Stromal cell of bone marrow (primary cell): ENCODE data around the gene SEPTIN7.

Source experiments
- DNase-seq: peaks from one replicate; pipeline ENCODE4 v3.0.0-alpha.2; 2012; ENCODE audit warnings: low read depth

The SEPTIN7 gene

DNA sequence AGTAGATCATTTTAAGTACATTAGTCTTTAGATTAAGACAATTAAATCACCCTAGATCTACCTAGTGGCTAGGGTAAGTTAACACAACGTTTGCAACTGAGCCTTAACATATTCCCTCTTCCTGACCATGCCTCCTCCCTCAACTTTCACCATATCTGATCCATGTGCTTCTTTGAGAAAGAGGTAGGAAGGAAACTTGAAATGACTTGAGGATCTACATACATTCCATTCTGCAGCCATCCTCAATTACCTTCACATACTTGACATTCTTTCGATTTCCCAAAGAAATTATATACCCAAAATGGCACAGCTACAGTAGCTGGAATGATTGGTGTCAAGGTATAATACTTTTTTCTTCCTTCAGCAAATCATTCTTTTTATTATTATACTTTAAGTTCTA lies 12.9 kb upstream of the SEPTIN7 start:
- DNase-seq = no peak

DNA sequence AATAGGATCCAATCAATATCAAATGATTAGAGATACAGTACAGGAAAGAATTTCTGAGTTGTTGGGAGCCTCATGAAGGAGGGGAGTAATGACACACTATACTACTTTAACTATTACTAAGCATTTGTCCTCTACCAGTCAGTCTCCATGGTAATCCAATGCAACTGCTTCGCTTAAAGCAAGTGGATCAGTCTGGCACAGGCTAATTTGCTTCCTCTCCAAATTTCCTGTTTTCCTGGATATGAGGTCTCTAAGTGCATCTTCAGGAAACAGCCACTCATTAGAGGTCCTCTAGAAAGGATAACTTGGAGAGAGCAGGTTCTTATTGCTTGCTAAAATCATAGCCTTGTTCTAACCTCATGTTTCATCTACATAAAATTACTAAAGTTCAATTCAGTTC lies 8.4 kb upstream of the SEPTIN7 start:
- DNase-seq = no peak

DNA sequence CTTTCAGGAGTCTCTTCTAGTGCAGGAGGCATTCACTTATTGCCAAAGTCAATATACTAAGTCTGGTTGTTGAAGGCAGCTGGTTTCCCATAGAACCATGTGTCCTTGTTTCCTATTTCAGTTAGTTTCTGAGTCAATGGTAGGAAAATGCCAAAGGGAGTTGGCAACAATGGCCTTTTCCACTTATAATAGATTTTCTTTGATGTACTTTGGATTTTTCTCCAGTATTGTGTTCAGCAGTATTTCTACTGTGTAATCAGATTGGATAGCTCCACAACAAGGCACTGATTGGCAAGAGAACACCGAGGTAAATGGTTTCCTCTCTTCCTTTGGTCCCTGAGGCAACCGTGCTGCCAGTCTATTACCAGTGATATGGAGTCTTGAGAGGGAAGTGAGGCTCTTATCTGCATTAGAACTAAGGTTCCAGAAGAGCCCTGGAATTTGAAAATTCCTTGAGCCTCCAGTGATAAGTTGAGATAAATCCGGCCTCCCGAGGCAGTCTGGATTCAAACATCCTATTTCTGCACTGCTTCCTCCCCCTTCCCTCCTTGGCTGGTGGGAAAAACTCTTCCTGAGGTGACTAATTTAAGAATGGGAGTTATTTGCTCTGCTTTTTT lies 7.9 kb upstream of the SEPTIN7 start:
- DNase-seq = peak; percentile 53

DNA sequence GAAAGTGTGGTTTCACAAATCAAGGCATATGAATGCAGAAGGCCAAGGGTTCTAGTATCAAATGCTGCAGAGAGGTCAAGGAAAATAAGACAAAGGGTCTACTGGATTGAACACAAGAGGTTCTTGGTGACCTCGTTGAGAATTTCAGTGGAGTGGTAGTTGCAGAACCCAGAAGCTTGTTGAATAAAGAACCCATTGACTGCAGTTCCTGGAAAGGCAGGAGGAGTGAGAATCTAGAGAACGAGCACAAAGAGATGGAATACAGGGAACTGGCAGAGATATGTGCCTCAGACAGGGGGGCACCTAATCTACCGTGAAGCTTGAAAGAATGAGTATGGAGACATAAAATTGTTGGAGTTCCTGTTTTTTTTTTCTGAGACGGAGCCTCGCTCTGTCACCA lies 3.5 kb upstream of the SEPTIN7 start:
- DNase-seq = no peak

GRCh38 chr7:35799846-35800717 lies 775 bp upstream of the SEPTIN7 start:
- peak; percentile 78 for DNase-seq

DNA sequence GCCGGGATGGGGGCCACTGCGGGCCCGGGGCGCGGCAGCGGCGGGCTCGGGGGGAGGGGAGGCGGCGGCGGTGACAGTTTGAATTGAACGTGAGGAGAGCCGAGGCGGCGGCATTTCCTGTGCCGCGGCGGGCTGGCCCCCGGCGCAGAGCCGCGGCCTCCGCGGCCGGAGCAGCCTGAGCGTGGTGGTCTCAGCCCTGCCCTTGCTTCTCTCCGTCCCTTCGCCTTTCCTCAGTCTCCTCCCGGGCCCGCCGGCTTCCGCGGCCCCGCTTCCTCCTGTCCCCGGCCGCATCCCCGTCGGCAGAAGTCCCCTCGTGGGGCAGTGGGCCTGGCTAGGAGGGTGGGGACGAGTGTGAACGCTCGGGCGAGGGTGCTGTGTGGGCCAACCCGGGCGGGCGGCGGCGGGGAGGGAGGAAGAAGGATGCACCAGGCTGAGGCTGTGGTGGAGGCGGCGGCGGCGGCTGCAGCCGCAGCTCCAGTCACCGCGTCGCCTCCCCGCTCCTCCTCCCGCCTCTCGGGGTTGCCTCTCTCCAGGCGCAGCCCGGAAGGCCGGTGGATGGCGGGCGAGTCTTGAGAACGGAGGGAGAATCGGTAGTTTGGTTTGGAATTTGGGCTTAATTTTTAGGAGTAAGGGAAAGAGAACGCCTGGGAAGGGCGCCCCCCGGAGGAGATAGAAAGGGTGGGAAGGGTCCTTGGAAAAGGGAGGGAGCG lies 690 bp downstream of the SEPTIN7 start:
- DNase-seq = peak; percentile 51

DNA sequence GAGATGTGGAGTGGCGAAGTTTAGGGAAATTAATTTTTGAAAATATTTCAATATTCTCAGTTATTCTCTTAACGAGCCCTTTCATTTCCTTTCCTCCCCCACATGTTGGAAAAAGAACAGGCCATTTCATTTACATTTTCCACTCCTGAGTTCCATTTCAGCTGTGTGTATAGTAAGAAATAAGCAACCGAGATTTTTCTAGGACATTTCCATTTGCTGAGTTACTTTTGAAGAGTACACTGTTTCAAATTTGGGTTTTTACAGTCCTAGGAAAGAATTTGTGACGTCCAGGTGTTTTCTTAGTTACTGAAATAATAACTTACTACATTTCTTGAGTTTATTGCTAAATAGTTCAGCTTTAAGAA lies 1.2 kb downstream of the SEPTIN7 start:
- DNase-seq = no peak

GRCh38 chr7:35802649-35803048 lies 1.8 kb downstream of the SEPTIN7 start:
- no peak for DNase-seq

DNA sequence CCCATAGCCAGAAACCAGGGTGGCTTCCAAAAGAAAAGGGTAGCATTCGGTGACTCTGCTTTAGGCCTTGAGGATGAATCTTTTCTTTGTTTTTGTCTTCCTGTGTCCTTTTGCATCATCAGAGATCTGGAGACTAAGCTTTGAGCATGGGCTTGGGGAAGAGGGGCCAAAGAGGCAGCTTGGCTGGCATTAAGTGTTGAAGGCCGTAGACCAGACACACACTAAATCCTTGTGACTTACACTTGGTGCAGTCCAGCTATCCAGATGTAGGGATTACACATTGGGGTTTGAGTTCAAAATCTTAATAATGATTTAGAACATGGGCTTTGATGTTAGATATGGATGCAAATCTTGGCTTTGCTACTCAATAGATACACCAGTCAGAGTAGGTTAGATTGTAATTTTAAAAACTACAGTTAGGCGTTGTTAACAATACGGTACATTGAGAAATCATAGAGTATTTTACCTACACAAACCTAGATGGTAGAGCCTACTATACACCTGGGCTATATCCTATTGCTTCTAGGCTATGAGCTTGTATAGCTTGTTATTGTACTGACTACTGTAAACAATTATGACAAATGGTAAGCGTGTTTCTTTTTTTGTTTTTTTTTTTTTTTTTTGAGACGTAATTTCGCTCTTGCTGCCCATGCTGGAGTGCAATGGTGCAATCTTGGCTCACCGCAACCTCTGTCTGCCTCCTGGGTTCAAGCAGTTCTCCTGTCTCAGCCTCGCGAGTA lies 3.5 kb downstream of the SEPTIN7 start:
- no peak for DNase-seq

GRCh38 chr7:35805876-35806275 lies 5.0 kb downstream of the SEPTIN7 start:
- DNase-seq = no peak

DNA sequence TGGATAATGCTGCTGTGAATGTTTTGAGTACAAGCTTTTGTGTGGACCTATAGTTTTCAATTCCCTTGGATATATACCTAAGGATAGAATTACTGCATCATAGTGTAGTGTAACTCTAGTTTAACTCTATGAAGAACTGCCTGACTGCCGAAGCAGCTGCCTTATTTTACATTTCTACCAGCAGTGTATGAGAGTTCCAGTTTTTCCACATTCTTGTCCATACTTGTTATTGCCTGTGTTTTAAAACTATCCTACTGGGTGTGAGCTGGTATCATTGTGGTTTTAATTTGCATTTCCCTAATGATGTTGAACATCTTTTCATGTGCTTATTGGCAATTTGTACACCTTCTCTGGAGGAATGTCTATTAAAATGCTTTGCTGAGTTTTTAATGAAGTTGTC lies 15.7 kb downstream of the SEPTIN7 start:
- no peak for DNase-seq

GRCh38 chr7:35817181-35817580 lies 16.3 kb downstream of the SEPTIN7 start:
- no peak for DNase-seq

DNA sequence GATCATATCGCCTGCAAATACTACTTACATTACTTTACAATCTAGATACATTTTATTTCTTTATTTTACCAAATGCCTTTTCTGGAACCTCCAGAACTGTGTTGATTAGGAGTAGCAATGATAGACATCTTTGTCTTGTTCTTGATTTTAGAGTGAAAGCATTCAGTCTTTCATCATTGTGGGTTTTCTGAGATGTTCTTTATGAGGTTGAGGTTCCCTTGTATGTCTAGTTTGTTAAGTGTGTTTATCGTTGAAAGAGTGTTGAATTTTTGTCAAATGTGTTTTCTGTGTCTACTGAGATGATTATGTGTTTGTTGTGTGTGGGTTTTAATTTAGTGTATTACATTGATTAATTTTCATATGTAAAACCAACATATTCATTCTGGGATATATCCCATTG lies 17.1 kb downstream of the SEPTIN7 start:
- no peak for DNase-seq

DNA sequence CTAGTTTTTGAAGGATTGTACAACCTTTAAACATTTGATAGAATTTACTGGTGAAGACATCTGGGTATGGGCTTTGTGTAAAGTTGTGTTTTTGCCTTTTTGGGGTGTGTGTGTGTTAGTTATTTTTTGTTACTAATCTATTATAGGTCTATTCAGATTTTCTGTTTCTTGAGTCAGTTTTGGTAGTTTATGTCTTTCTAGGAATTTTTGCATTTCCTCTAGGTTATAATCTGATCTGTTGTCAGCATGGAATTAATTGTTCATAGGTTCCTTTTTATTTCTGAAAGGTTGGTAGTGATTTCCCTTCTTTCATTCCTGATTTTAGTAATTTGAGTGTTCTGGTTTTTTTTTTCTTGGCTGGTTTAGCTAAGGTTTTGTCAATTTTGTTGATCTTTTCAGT lies 17.7 kb downstream of the SEPTIN7 start:
- no peak for DNase-seq

DNA sequence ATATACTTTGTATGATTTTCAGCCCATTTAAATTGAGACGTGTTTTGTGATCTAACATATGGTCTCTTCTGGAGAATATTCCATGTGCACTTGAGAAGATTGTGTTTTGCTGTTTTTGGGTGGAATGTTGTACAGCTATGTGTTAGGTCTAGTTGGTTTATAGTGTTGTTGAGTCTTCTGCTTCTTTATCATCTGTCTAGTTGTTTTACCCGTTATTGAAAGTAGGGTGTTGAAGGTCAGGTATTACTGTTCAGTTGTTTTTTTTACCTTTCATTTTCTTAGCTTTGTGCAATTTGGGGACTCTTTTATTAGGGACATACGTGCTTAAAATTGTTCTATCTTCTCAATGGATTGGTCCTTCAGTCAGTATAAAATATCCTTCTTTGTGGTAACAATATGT lies 18.5 kb downstream of the SEPTIN7 start:
- DNase-seq = no peak

- DNase-seq = no peak
These were observed 19.3 kb downstream of the SEPTIN7 start for GRCh38 chr7:35819954-35820703.

- DNase-seq = no peak
These were observed 20.0 kb downstream of the SEPTIN7 start for GRCh38 chr7:35820858-35821257.

DNA sequence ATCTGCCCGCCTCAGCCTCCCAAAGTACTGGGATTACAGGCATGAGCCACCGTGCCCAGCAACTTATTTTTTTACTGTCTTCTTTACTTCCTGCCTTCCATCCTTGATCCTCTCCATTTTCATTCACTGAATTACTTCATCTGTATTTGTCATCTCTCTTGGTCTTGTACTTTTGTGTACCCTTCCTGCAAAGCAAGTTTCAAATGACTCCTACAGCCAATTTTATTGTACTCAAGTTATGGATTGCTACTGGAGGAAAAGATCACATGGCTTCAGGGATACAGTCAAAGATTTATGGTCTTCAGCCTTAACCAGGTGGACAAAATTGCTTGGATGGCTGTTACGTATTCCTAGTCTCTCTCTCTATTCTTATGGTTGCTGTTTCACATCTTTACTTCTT lies 22.6 kb downstream of the SEPTIN7 start:
- DNase-seq = no peak

DNA sequence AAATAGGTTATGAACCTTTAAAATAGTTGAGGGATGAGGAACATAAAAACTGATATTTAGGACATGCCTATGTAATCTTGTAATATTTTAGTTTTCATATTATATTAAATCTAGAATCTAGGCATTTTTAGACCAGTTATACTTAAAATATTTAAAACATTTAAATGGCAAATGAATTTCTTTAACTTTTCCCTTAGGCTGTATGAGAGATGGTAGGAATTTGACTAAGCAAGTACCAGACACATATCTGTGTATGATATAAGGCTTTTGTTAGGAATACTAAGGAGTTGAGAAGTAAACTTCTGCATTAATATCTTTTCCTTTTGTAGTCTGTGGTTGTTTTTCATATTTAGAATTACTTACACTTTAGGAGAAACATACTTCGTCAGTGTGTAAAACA lies 25.1 kb downstream of the SEPTIN7 start:
- no peak for DNase-seq

- no peak for DNase-seq
These were observed 25.9 kb downstream of the SEPTIN7 start for GRCh38 chr7:35826751-35827150.

- DNase-seq = no peak
These were observed 28.0 kb downstream of the SEPTIN7 start for GRCh38 chr7:35828817-35829216.

GRCh38 chr7:35831208-35831607 lies 30.4 kb downstream of the SEPTIN7 start:
- no peak for DNase-seq
